Glutamatergic neuron (in vitro differentiated cells): ENCODE measurements around the gene CDCA4. TPM values are rescaled to one million over a fixed set of nuclear protein-coding genes. Genes with fewer than 3 reads are reported as not detected.
A peak's percentile ranks its signal among the peaks of the same experiment; 100 is the strongest.

Experiments used
- DNase-seq: peaks from one replicate; pipeline ENCODE4 v3.0.0; 2022
- H3K27ac Mint-ChIP-seq: one replicate; pipeline ENCODE4 v1.8.0; 2020; ENCODE audit warnings: mild to moderate bottlenecking, mixed read lengths, inconsistent platforms; ENCODE audit not compliant: unreplicated experiment
- H3K27me3 Mint-ChIP-seq: one replicate; pipeline ENCODE4 v1.8.0; 2020; ENCODE audit warnings: mild to moderate bottlenecking, moderate library complexity, mixed read lengths, inconsistent platforms; ENCODE audit not compliant: unreplicated experiment
- H3K36me3 Mint-ChIP-seq: one replicate; pipeline ENCODE4 v1.8.0; 2020; ENCODE audit warnings: mild to moderate bottlenecking, mixed read lengths, inconsistent platforms; ENCODE audit not compliant: unreplicated experiment
- H3K4me1 Mint-ChIP-seq: one replicate; pipeline ENCODE4 v1.8.0; 2020; ENCODE audit warnings: mild to moderate bottlenecking, low read depth, mixed read lengths, inconsistent platforms; ENCODE audit not compliant: unreplicated experiment
- H3K4me3 Mint-ChIP-seq: one replicate; pipeline ENCODE4 v1.8.0; 2020; ENCODE audit warnings: mild to moderate bottlenecking, mixed read lengths, inconsistent platforms; ENCODE audit not compliant: unreplicated experiment
- H3K9me3 Mint-ChIP-seq: one replicate; pipeline ENCODE4 v1.8.0; 2020; ENCODE audit warnings: mild to moderate bottlenecking, moderate library complexity, mixed read lengths, inconsistent platforms; ENCODE audit not compliant: unreplicated experiment
- total RNA-seq: library from RNA; stranded (reverse); fragmentation: NEBNext Ultra II Directional; extraction: Animal tissue kit (Norgen Biotek cat#: 25700); gene quantifications from one replicate; pipeline ENCODE4 v1.2.1, GENCODE V29; 2021; ENCODE audit not compliant: unreplicated experiment
- TF ChIP-seq, protein P1 (sequence below): fragments of 200-600 bp; sonication (generic); IDR thresholded peaks from one replicate; pipeline ENCODE4 v1.5.0; 2021; ENCODE audit not compliant: partially characterized antibody, unreplicated experiment

The CDCA4 gene
- total RNA-seq, 1 donor from 2014 or later: 23.2 TPM

DNA sequence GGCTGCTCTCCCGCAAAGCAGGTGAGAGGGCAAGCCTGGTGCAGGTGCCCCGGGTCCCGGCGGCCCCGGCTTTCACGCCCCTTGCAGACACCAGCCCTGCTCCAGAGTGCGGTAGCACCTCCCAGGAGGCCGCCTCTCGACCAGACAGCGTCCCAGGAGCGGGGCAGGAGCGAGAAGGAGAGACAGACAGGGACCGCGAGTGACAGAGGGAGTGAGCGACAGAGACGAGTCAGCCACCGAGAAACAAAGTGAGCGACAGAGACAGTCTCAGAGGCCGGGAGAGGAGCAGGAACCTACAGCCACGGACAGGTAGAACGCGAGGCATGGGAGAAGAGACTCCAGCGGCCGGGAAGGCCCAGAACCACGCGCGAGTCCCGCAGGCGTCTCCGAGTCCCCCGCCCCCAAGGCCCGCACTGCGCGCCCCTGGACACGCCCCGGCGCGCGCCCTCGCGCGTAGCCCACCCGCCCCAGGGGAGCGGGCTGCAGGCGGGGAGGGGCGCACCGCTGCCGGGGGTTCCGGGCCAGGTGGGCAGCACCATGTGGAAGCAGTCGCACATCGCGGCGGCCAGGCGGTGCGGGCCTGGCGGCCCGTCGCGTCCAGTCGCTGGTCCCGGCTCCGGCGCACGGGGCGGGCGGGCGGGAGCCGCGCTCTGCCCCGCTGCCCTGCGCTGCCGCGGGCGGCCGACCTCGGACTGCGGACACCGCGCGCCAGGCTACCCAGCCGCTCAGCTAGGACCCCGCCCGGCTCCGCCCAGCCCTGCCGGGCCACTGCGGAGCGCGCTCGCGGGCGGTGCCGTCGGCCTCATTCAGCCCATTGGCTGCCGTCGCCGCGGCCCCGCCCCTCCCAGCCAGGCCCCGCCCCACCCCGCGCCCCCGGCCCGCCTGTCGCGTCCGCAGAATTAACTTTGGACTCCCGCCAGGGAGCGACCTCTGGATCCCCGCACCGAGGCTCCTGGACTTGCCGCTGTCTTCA lies 42.9 kb downstream of the CDCA4 start, which contains the start of gene AHNAK2:
Gene AHNAK2, minus strand, starts transcription at position 694 of the 973 bp plus-strand sequence. Its CDS starts 137 bp downstream, at position 557.
- peak; percentile 94 for DNase-seq

DNA sequence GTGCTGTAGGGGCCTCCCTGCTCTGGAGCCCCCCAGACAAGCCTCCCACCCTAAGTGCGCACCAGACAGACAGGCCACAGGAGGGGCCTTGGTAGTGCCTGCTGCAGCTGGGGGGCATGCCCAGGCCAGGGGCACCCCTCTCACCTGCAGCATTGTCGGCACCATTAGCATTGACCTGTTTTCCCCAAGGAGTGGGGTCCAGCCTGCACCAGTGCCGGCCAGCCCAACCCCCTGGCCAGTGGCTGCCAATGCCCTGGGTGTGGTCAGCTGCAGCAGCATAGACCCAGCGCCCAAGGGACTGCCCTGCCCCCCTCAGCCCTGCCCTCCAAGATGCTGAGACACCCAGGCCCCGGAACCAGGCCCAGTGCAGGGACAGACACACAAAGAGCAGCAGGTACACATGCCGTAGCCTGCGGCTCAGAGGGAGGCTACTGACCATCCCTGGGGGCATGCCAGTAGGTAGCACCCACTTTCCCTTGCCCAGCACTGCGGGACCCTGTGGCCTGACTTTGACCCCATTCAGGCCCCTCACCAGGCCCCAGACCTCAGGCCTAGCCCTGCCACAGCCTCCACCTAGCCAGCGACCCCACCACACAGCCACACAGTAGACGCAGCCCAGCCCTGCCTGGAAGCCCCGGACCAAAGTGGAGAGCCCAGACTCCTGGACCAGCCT lies 43.7 kb downstream of the CDCA4 start:
- H3K4me1 Mint-ChIP-seq: peaks cover 6% of the 10 kb centered on the region

More for the DNA sequence above, 42.9 kb downstream of the CDCA4 start, which contains the start of gene AHNAK2:
- Mint-ChIP-seq H3K4me3 (peak within 1 kb of the TSS; percentile 97), H3K4me1 (peaks cover 6% of the 10 kb centered on the region), H3K27ac (no peak within 1 kb of the TSS), H3K9me3 (peaks cover 14% of the 10 kb centered on the region), H3K36me3 (no peaks in the 10 kb centered on the region), H3K27me3 (peaks cover 11% of the 10 kb centered on the region)
- TF ChIP-seq, protein P1, sequence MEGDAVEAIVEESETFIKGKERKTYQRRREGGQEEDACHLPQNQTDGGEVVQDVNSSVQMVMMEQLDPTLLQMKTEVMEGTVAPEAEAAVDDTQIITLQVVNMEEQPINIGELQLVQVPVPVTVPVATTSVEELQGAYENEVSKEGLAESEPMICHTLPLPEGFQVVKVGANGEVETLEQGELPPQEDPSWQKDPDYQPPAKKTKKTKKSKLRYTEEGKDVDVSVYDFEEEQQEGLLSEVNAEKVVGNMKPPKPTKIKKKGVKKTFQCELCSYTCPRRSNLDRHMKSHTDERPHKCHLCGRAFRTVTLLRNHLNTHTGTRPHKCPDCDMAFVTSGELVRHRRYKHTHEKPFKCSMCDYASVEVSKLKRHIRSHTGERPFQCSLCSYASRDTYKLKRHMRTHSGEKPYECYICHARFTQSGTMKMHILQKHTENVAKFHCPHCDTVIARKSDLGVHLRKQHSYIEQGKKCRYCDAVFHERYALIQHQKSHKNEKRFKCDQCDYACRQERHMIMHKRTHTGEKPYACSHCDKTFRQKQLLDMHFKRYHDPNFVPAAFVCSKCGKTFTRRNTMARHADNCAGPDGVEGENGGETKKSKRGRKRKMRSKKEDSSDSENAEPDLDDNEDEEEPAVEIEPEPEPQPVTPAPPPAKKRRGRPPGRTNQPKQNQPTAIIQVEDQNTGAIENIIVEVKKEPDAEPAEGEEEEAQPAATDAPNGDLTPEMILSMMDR: no peak

DNA sequence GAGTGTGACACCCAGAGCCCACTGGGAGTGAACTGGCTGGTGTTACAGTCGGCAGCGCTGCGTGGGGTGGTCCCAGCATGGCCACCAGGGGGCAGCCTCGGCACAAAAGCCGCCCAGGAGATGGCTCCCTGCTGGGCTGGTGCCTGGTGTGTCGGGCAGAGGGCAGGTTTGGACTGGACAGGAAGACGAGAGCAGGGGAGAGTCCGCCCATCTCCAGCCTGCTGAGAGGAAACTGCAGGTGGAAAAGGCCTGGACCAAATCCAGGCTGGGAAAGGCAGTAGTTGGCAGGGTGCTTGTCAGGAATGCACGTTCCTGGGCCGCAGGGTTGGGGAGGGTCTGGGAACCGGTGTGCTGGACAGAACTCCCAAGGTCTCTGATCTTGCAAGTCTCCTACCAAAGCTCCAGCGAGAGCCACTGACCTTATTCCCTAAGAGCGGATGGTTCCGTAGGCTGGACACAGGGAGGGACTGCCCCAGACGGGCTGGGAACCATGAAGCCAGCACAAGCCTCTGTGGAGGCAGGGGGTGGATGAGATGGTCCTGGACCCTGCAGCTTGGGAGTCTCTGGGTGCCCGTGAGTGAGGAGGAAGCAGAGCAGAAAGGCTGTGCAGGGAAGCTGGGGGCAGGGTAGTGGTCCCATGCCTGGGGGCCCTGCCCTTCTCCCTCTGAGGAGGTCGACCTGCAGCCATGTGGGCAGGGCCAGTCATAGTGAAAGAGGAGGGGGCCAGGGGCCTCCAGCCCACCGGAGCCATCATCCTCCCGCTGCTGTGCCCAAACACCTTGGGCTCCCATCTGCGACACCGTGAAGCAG lies 44.5 kb downstream of the CDCA4 start:
- H3K4me3 Mint-ChIP-seq: peak overlapping the region; percentile 55
- DNase-seq: peak; percentile 92
- H3K4me1 Mint-ChIP-seq: peaks cover 6% of the 10 kb centered on the region
- TF ChIP-seq, protein P1: peak; percentile 98
- peaks cover 9% of the 10 kb centered on the region for H3K27me3 Mint-ChIP-seq
- no peak overlapping the region for H3K27ac Mint-ChIP-seq
- H3K9me3 Mint-ChIP-seq: peaks cover 14% of the 10 kb centered on the region
- no peaks in the 10 kb centered on the region for H3K36me3 Mint-ChIP-seq

More for the DNA sequence above, 43.7 kb downstream of the CDCA4 start:
- Mint-ChIP-seq H3K27me3 (peaks cover 9% of the 10 kb centered on the region), H3K36me3 (no peaks in the 10 kb centered on the region), H3K27ac (no peak overlapping the region), H3K9me3 (peaks cover 14% of the 10 kb centered on the region), H3K4me3 (peak overlapping the region; percentile 97)
- no peak for DNase-seq
- TF ChIP-seq, protein P1: no peak

DNA sequence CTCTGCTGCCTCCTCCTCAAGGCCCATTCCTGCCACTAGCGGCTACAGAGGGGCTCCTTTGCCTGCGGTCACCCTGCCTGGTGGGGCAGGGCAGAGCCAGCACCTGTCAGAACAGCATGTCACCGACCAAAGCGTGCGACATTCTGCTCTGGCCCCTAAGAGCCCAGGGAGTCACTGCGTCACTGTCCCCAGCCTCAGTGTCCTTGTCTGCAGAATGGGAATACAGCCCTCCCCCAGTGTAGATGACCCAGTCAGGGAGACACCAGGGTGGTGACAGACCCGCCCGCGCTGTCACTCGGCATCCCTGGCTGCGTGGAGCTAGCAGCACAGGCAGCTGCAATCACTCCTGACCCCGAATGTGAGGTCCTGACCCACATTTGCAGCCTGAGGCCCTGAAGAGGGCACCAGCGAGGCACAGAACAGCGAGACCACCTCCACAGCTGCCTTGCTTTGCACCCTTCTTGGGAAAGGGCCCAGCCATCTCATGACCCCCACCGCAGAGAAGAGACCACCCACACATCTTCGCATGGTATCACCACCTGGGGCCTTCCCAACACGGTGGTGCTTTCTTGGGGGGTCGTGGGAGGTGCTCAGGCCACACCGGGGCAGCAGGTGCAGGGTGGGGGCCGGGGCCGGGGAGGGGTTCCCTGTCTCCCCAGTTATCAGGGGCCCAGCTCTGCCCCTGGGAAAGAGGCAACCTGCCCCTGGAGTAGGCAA lies 45.2 kb downstream of the CDCA4 start:
- Mint-ChIP-seq H3K4me3 (no peak overlapping the region), H3K27ac (no peak overlapping the region), H3K36me3 (no peaks in the 10 kb centered on the region), H3K4me1 (peaks cover 6% of the 10 kb centered on the region), H3K27me3 (peaks cover 9% of the 10 kb centered on the region), H3K9me3 (peaks cover 14% of the 10 kb centered on the region)
- DNase-seq: peak; percentile 58
- TF ChIP-seq, protein P1: no peak
